ENCODE data around the gene CSRP2.

CSRP2 gene

DNA sequence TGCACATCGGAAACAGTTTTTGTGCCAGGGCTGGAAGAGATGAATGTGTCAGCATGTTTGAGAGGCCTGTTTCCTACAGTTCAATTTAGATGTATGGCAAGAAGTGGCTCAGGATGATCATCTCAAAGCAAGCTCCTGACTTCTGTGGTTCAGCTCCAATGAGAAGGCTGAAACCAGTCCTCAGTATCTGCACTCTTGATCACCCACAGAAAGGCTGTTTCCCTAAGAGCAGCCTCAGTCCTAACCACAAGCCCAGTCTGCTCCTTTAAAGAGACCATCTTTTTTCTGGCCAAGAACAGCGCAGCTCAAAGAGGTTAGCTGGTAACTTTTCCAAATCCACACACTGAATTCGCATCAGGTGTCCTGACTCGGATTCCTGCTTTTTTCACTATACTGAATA lies 19.2 kb downstream of the CSRP2 start:
- no peak for DNase-seq

DNA sequence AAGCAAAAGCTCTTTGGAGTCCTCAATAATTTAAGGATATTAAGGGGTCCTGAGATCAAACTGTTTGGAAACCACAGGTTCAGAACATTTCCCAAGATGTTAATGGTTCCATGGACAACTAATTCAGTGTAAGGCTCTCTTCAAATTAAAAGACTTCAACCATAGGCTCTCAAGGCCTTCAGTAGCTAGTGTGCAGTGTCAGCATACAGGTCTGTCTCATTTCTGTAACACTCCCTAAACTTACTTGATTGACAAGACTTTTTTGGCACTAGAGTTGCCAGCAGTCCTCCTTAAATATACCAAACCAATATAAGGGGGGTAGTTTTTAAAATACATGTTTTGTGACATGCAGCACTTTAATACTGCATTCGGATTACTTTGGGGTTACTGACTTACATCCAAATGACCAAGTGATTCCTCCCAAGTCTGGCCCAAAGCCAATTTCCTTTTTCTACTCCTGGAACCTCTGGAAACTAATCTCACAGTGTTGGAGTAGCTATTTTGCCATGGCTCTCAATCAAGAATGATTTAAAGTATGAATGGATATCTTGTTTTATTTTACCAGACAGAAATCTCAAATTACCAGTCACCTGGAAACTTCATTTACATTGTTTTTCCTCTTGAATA lies 22.7 kb downstream of the CSRP2 start:
- DNase-seq: no peak

DNA sequence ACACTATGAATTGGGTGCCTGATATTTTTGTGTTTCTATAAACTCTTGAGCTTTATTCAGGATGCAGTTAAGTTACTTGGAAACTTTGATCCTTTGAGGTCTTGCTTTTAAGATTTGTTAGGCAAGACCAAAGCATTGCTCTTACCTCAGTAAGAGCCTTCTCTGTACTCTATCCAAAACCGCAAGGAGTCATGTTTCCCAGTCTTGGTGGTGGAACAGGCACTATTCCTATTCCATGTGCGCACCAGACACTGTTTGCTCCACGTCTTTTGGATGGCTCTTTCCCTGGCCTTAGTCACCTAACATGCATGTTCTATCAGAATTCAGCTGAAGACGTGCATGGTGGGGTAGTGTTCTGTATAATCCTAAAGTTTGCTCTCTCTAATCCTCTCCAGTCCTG lies 23.5 kb downstream of the CSRP2 start:
- DNase-seq: no peak

DNA sequence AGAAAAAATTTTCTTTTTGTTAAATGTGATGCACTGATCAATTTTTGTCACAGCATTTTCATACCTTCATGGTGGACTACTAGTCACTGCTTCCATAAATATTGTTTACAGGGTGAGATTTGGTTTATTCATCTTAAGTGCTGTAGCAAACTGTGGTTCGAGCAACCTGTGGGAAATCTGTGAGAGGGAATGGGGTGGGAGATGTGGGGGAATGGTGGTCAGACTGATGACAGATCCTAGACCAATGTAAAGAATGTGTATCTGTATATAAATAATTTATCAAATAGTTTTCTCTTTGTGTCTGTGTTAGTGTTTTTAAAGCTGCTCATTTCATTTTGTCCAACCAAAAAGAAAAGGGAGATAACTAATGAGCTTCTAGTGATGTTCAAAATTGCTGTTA lies 26.7 kb downstream of the CSRP2 start:
- DNase-seq: no peak

DNA sequence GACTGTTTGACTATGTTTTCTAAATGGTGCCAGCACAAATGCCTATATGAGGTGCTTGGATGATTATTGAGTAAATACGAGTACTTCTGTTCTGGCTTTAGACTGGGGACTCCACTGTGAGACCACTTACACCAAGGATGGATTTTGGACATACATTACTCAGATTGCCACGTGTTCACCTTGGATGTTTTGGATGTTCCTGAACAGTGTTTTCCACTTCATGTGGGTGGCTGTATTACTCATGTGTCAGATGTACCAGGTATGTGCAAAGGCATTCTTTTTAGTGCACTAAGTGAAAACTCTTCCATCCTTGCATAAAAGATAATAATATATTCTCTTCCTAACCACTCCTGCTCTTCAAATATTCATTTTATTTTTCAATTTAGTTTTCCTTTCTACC lies 30.7 kb downstream of the CSRP2 start:
- DNase-seq: no peak

DNA sequence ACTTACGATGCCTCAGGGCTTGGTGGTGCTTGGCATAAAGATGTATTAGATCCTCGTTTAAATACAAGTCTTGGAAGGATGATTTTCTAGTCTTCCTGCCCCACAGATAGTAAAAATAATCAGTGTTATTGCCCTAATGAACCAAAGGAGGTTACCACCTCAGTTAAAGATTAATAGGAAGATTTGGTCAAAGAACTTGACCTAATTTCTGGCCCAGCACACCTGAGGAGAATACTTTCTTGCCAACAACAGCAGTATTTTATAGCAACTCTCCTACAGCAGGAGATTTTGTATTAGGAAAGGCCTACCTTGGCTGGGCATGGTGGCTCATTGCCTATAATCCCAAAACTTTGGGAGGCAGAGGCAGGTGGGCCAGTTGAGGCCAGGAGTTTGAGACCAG lies 31.6 kb downstream of the CSRP2 start:
- no peak for DNase-seq

DNA sequence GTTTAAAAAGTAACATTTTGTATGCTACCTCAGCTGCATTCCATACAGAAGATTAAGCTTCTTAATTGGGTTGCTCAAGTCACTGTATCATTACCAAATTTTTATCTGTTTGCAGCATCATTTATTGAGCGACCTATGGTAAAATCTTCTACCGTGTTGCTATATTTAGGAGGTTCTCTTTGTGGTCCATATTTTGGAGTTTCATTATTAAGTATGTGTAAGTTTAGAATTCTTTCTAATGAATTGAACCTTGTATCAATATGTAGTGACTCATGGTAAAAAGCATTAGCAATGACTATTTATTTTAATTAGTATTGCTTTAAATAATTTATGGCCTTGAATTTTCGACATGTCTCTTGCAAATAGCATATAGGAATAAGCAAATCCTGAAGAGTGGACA lies 42.2 kb downstream of the CSRP2 start:
- DNase-seq: no peak

DNA sequence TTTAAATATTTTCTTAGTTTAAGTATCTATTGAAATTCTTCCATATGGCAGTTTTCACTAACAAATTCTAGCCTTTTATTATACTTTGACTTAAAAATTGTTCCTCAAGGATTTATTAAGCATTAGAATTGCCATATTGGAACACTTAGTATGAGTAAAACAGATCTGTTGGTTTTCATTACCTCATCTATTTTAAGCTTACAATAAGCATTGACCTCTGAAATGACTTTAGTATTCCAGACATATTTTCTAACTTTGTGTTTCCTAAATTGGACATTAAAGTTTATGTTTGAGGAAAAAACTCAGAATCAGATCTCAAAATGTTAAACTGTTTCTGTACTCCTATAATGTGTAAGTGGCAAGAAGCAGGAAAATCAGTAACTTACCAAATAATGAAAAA lies 48.4 kb downstream of the CSRP2 start:
- DNase-seq: no peak

DNA sequence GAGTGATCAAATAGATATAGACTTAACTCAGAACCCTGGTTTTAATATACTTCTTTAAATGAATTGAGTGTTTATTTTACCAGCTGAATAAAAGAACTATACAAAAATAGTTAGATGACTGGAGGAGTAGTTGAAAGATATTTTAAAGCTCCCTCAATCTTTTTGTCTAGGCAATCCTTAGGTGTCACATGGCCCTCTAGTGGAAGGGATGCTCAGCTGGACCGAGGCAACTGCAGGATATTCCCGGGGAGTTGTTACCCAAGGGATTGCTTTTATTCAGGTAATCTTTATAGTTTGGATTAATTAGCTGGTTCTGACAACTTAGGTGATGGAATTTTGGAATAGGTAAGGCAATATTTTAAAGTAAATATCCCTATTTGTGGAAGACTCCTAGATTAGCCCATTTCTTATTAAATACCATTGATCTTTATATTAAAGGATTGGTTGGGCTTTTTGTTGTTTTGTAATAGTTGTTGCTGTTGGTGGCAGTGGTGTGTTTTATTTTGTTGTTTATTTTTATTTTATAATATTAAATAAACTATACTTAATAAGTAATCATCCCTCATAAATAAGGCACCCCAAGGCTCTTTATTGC lies 57.8 kb downstream of the CSRP2 start:
- no peak for DNase-seq

DNA sequence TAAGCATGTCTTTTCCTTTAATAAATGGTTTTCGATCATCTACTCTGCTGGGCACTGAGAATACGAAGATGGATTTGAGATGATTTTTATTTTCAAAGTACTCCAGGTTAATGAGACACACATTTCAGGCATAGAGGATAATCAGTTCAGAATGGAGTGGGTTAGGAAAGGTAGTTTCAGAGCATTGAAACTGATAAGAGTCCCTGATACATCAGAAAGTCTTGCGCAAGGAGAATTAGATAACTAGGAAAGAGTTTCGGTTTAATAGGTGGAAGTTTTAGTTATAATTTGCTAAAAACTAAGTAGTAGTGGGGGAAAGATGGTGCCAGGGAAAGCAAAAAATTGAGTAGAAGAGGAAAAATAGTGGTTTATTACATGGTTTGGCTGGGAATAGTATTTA lies 64.8 kb downstream of the CSRP2 start:
- DNase-seq: no peak

DNA sequence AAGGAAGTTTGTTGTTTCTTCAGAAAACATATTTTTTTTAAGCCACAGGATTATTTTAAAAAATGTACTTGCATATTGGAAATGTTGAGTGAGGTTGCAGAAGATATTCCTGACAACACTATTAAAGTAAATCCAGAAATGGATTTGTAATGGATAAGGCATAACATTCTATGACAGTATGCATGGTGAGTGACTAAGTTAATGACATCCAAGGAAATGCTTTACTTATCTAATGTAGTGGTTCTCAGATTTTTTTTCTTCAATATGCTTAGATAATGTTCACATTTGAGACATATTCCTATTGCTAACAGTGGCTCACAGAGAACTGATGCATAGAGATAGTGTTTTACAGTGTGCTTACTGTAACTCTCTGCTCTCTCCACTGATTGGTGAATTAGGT lies 65.6 kb downstream of the CSRP2 start:
- DNase-seq: no peak

DNA sequence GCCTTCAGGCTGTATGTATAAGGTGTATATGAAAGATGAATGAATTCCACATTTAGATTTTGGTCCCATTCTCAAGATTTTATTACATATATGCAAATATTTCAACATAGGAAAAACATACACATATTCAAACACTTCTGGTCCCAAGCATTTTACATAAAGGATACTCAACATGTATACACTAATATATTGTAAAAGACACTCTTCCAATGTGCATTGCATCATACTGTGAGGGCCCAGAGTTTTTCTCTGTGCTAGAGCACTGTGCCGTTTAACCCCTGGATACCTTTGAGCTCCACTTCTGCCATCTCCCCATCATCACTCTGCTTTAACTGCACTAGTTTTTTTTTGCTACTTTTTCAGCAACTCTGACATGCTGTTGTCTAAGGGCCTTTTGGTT lies 66.8 kb downstream of the CSRP2 start:
- no peak for DNase-seq

DNA sequence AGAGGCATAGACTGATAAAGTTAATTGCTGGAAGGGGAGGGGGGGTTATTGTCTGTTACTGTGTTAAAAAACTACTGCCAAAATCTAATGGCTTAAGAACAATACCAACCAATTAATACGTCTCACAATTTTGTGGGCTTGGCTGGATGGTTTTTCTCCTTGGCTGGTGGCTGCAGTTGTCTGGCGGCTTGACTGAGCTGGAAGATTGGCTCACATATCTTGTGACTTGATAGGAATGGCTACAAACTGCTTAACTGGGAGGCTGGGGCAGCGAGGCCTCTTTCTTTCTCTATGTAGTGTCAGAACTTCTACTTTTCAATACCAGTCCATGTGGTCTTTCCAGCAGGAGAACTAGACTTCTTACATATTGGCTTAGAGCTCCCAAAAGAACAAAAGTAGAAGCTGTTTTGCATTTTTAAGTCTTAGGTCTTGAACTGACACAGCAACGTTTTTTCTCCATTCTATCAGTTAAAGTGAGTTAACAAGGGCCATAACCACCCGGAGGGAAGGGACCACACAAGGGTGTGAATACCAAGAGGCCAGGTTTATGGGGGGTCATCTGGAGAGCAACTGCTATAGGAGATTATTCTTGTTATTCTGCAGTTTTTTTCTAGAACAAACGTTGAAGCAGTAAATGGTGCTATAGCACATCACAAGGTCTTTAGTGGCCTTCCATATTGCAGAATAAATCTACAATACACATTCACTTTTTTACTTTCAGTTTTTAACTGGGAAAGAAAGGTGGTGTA lies 68.0 kb downstream of the CSRP2 start:
- no peak for DNase-seq

Measured in activated T-cell treated with anti-CD3 and anti-CD28 coated beads, Interleukin-2, amount 50 U/mL, for 48 hours (primary cell).